Stimulated activated CD4-positive, alpha-beta T cell treated with anti-CD3 and anti-CD28 coated beads, Interleukin-4, amount 100 ng/mL, for 48 hours (primary cell): Measurements from ENCODE around the gene LCE3B.

Experiments
- DNase-seq, 2 donors: peaks; one replicate each; pipeline ENCODE4 v3.0.0-alpha.2; 2020; ENCODE audit warnings: low read depth in 2 of 2

LCE3B gene

DNA sequence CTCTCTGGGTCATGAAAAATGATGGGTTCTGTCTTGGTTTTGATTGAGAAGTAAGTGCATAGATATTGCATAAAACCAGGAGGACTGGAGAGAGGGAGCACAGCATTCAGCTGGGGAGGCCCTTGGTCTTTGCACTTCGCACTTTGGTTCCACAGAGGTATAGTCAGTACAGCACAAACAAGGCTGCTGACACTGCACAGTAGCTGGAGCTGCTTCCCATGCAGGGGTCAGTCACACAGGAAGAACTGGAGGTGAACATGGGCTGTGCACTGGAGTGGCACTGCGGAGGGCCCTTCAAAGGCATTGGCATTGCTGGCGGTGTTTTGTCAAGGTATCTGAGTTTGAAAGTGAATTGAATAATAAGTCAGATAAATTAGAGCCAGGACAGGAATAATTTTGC lies 45.0 kb downstream of the LCE3B start:
- DNase-seq: no peak

DNA sequence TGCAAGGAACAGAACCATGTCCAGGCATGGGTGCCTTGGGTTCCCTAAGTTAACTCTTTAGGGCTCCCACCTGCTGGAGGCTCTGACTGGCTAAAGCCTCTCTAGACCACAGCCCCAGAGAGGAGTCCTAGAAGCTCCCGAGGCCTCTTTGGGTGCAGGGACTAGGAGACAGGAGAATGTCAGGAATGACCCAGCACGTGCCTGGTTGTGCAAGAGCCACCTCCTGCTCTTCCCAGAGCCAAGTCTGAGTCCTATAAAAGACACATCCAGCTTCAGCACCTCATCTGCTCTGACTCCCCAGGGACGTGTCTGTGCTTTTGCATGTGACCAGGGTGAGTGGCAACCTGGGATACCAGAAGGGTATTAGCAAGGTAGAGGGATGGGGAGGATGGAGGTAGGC lies 49.5 kb downstream of the LCE3B start, which contains the start of gene LCE2D:
Gene LCE2D, plus strand, starts transcription at position 283 of the 400 bp plus-strand sequence. CDS start 726 bp downstream, outside the sequence.
- no peak for DNase-seq
